GM21576 (cell line): ENCODE data around the gene SRSF9.
"Not testable (repeated sequence)": the region's sequence is repeated elsewhere in the genome, so short reads cannot be mapped to it uniquely, and the experiment has no call there.

Experiments
- ATAC-seq: cut with Tn5 transposase; IDR thresholded peaks from one replicate; pipeline ENCODE4 v1.9.1; 2021; ENCODE audit warnings: mild to moderate bottlenecking, moderate library complexity; ENCODE audit not compliant: unreplicated experiment

Gene SRSF9

DNA sequence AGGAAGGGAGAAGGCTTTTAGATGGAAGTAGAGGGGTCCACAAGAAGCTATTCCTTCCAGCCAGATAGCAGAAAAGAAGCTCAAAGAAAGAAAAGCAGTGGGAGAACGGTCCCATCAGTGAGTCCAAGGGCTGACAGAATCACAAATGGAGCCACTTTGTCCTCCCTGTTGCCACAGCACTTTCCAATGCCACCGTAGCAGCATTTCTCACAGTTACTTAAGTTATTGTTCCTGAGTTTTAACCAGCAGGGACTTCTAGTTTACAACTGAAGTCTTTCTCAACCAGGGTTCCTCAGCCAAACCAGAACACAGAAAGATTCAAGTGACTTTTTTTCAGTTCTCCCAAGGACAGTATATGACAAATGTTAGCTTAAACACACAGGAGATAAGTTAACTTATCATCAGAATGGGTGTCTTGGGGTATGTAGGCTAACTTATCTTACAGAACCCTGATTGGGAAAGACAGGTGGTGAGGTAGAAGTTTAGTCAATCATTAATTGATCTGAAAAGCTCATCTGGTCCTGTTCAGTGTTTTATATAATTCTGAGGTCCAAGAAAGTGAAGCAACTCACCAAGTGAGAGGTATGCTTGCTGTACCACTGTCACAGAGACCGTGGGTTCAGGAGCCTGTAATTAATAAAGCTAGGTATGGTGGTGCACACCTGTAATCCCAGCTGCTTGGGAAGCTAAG is 16.3 kb downstream of the SRSF9 start:
- no peak for ATAC-seq

DNA sequence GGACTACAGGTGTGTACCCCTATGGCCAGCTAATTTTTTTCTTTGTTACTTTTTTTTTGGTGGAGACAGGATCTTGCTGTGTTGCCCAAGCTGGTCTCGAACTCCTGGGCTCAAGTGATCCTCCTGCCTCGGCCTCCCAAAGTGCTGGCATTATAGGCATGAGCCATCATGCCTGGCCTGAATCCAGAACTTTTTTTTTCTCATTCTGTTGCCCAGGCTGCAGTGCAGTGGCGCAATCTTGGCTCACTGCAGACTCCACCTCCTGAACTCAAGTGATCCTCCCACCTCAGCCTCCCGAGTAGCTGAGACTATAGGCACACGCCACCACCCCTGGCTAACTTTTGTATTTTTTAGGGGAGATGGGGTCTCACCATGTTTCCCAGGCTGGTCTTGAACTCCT is 17.0 kb downstream of the SRSF9 start:
- ATAC-seq, result not testable (repeated sequence)

DNA sequence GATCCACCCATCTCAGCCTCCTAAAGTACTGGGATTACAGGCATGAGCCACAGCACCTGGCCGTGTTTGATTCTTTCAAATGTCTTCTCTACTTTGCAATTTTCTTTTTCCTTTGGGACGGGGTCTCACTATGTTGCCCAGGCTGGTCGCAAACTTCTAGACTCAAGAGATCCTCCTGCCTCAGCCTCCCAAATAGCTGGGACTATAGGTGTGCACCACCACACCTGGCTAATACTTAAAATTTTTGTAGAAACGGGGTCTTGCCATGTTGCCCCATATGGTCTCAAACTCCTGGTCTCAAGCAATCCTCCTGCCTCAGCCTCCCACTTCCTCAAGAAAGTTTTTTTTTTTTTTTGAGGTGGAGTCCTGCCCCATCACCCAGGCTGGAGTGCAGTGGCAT is 21.6 kb downstream of the SRSF9 start:
- no peak for ATAC-seq

DNA sequence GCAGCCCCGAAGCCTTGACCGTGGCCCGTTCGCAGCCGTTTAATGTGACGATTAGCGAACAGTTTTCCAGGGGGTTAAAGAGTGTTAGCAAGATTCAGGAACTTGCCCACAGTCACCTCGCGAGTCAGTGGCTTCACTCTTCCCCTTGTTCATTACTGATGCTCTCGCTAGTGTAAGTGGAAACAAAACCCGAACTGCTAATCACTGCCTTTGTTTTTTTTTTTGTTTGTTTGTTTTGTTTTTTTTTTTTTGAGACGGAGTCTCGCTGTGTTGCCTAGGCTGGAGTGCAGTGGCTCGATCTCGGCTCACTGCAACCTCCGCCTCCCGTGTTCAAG is 22.7 kb downstream of the SRSF9 start:
- ATAC-seq, result not testable (repeated sequence)

DNA sequence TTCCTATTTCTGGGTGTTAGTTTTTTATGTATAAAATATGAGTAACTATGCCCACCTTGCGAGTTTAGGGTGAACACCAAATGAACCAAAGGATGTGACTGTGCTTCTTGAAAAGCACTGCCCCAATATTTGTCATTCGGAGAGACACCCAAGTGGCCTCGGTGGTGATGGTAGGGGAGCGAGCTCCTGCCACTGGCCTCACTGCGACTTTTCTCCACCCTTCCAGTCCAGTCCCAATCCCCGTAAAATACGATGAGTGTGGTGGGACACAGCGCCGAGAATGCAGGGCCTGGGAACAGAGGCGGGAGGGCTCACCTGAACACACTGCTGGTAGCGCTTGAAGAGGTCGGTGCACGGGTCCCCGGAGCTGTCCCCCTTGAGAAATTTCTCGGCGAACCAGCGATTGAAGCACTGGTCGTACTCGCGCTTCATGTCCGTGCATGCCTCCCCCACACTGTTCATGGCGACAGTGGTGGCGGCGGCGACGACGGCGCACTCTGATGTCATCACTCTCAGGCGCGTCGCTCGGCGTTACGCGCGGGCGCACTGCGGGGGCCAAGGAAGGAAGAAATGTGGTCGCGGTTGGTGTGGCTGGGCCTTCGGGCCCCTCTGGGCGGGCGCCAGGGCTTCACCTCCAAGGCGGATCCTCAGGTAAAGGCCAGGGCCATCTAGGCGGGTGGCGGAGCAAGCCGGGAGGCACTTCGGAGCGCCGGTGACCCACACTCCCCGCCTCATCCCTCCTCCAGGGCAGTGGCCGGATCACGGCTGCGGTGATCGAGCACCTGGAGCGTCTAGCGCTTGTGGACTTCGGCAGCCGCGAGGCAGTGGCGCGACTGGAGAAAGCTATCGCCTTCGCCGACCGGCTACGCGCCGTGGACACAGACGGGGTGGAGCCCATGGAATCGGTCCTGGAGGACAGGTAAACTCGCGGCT is 23.4 kb downstream of the SRSF9 start, which contains the start of the genes GATC and TRIAP1:
Gene GATC (plus strand): TSS at position 534 of the 933 bp plus-strand sequence. CDS start 37 bp downstream, at position 571.
Gene TRIAP1 (minus strand): TSS at position 474 of the 933 bp plus-strand sequence. CDS start 12 bp downstream, at position 462.
- peak; percentile 85 for ATAC-seq

DNA sequence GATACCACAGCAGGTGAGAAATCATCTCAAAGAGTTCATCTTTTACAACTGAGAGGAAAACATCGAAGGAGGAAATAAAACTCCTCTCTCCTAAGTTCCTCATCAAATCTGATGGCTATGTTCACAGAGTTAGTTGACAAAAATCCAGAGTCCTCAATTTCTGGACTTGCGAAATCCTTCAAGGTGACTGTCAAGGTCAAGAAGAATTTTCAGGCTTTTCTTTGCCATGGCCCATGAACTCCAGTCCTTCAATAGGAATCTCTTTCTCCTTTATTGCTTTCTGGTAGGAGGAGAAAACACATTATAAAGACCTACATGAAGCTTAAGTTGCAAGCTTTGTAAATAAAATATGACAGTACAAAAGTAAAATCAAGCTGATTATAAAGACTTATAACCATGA is 24.9 kb downstream of the SRSF9 start:
- ATAC-seq, result no peak

DNA sequence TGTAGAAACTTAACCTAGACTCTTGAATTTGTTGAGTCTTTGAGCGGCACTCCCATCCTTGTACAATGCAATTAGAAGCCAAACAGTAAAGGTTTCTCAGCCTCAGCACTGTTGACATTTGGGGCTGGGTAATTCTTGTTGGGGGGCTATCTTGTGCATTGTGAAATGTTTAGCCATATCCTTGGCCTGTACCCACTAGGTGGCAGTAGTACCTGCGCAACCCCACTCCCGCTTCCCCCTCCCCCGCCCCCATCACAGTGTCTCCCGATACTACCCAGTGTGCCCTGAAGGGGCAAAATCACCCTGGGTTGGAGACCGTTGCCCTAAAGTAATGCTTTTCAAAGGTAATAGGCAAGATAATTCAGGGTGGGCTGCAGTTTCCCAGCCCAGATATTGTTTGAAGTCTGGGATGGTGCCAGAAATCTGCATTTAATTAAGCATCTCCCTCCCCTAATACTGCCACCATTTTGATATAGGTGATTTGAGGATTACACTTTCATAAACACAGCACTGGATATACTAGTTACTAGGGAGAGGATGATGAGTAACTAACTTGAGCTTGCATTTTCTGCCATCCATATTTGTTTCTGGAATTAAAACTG is 29.8 kb downstream of the SRSF9 start:
- ATAC-seq, result no peak

DNA sequence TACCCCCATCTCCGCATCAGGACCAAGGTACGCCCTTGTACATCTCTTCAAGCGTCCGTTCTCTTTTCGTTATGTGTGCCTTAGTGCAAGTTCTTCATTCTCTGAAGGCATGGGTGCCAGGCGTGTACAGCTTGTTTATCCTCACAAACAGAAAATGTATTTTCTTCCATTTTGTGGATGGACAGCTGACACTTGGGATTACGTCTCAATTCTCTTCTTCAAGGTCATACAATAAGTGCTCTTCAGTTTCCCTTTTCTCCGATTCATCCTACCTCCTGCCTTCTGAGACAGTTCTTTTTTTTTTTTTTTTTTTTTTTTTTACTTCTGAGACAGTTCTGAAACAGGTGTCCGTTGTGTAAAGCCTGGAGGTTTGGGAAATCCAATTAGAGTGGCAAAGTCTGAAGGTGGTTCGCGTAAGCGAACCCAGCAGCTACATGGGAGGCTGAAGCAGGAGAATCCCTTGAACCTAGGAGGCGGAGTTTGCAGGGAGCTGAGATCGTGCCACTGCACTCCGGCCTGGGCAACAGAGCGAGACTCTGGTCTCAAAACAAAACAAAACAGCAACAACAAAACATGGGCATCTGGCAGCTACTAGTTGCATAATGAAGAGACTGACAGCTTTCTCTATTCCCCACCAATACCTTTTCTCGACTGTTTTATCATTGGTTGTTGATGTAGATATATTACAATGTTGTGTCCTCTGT is 30.9 kb downstream of the SRSF9 start:
- no peak for ATAC-seq

DNA sequence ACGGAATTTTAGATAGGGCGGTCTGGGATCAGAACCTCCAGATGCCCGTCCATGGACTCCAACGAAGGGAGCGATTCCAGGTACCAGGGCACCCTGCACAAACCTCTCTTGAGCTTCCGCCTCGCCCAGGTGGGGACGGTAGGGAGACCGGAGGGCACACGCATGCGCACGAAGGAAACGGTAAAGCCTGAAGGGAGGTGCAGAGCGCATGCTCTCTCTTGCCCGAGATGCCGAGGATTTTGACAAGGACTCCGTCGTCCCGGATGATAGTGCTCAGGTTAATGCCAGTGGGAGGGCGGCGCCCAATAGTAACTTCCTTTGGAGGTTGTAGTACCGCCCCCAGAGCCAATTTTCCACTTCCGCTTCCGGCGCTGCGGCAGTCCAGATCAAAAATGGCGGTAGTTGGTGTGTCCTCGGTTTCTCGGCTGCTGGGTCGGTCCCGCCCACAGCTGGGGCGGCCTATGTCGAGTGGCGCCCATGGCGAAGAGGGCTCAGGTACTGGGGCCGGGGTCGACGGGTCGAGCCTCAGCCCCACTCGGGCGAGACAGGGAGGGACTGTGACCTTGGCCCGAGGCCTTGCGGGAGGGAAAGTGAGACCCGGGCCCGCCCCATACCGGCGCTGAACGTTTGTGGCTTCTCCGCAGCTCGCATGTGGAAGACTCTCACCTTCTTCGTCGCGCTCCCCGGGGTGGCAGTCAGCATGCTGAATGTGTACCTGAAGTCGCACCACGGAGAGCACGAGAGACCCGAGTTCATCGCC is 31.6 kb downstream of the SRSF9 start, which contains the start of gene COX6A1:
Gene COX6A1 (plus strand): TSS at position 379 of the 760 bp plus-strand sequence. CDS start 14 bp downstream, at position 393.
- ATAC-seq, result peak; percentile 91

DNA sequence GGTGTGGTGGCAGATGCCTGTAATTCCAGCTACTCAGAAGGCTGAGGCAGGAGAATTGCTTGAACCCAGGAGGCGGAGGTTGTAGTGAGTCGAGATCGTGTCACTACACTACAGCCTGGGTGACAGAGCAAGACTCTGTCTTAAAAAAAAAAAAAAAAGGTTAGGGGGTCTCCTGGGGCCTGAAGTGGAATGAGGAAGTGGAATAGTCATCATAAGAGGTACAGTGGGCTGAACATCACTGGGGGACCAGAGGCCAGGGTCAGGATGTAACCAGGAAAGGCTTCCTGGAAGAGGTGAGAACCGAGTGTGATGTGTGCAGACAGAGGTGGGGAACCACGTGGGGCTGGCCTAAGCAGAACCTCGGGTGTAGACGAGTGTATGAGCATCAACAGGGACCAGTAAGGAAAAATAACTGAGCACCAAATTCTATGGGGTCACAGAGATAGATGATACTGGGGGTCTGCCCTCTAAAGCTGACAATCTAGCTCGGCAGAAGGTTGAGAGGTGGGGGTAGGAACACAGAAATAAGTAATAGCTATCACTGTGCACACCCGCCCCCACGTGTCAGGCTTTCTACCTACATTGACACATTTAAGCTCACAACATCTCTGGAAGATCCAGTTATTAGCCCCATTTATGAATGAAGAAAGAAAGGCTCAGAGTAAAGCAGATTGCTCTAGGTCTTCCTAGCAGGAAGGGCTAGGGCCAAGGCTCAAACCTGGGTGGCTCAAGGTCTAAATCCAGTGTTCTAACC is 36.6 kb downstream of the SRSF9 start:
- no peak for ATAC-seq

DNA sequence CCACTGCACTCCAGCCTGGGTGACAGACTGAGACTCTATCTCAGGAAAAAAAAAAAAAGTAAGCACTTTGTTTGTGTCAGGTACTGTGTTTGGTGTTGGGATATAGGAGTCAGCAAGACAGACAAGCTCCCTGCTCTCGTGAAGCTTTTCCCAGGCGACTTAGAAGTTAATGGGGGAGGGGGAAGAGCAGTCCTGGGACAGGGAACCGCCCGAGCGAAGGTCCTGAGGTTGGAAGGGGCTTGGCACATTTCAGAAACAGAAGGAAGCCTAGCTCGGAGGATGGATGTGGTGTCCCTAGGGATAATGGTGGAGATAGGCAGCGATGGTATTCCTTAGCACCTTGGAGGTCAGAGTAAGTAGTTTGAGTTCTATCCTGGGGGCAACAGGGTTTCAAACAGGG is 40.2 kb downstream of the SRSF9 start:
- no peak for ATAC-seq

DNA sequence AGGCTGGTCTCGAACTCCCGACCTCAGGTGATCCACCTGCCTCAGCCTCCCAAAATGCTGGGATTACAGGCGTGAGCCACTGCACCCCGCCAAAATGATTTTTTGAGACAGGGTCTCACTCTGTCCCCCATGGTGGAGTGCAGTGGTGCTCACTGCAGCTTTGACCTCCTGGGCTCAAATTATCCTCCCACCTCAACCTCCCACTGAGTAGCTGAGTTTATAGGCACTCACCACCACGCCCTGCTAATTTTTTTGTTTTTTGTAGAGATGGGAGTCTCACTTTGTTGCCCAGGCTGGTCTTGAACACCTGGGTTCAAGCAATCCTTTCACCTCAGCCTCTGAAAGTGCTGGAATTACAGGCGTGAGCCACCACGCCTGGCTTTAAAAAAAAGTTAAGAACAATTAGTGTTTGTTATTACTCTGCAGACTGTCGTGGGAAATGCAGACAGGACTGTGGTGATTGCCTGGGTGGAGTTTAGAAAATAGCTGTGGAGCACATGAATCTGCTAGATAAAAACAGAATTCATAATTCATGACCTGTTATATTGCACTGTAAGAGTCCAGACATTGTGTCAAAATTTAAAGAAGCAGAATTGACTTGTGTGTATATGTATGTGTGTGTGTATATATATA is 40.8 kb downstream of the SRSF9 start:
- ATAC-seq, result no peak

DNA sequence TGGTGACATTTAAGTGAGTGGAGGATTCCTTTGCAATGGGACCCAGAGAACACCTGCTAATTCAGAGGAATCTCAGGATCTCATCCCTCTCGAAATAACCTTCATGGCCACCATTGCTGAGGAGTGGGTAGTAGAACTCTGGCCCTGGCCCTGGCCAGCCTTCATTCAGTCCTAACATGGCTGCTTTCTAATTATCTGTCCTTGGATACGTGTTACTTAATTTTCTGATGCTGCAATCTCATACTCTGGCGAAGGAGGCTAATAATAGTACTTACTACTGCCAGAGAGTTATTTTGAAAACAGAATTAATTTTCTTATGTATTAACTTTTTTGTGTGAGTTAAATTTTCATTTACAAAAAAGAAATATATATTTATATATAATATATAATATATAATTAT is 43.8 kb downstream of the SRSF9 start:
- ATAC-seq, result no peak

DNA sequence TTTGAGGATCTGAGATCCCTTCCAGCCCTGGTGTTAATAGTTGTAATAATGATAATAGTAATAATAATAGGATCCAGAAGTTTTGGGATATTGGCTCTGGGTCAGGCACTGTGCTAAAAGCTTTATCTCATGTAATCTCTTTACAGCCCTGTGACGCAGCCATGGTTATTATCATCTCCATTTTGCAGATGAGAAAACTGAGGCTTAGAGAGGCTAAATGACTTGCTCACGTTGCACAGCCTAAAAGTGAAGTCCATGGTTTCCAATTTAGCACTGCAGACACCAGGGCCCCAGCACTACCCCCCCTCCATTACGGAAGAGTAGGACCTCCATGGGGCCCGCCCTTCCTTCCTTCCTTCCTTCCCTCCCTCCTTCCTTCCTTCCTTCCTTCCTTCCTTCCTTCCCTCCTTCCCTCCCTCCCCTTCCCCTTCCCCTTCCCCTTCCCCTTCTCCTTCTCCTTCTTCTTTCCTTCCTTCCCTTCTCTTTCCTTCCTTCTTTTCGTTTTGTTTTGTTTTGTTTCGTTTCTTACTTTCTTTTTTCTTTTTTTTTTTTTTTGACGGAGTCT is 46.6 kb downstream of the SRSF9 start:
- ATAC-seq, result no peak

DNA sequence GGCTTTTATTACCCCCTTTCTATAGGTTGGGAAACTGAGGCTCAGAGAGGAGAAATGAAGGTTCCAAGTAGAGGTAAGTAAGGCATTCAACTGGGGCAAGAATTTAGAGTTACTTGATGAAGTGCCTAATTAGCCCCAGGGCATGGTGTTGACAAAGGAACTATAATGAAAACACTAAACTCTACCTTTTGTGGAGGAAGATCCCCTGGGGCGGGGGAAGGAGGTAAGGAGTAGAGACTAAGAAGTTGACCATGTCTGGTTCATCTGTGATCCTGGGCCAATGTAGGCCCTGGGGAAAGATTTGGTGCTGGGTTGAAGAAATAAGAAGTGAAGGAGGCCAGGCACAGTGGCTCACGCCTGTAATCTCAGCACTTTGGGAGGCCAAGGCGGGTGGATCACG is 47.8 kb downstream of the SRSF9 start:
- no peak for ATAC-seq

DNA sequence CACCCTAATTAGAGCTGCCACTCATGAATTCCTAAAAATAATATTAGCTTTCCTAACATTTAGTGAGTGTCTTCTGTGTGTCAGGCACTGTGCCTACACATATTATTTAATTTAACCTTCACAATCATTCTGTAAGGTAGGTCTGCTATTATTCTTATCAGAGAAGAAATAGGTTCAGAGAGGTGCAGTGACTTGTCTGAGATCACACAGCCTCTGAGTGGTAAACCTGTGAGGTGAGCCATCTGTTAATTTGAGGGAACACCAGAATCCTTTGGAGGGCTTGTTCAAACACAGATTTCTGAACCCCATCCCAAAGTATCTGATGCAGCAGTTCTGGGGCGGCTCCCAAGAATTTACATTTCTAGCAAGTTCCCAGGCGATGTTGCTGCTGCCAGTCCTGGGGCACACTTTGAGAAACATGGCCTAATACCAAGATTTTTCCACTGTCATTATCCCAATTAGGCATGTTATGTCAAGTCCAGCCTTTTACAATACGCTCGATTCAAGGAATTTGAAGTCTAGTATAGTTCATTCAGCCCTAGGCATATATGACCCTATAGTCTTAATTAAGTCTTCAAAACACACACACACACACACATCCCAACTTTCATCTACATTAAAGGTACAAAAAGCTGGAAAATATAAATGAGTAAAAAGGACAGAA is 51.5 kb downstream of the SRSF9 start:
- ATAC-seq, result no peak

DNA sequence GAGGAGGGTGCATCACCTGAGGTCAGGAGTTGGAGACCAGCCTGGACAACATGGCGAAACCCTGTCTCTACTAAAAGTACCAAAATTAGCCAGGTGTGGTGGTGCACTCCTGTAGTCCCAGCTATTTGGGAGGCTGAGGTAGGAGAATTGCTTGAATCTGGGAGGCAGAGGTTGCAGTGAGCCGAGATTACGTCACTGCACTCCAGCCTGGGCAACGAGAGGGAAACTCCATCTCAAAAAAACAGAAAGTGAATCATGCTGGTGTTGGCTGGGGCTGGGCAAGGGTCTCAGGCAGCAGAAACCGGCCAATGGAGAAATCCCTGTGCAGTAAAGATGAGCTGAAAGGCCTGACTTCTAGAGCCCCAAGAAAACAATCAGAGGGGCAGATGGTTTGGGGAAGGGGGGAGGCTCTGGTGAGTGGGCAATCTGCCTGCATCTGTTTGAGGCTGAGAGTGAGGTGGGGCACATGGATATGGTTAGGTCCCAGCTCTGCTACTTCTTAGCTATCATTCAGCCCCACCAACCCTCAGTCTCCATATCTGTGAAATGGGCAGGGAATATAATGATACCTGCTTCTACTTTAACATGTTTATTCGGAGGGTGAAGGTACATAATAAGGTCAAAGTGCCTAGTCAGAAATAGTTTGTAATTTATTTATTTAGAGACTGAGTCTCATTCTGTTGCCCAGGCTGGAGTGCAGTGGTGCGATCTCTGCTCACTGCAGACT is 52.9 kb downstream of the SRSF9 start:
- no peak for ATAC-seq
